GM10266 (cell line): Measurements from ENCODE around the gene RNU7-1.

Experiments used
- DNase-seq: peaks from one replicate; pipeline ENCODE4 v3.0.0; 2012; ENCODE audit errors: extremely low spot score
- TF ChIP-seq, protein P1 (sequence below): IDR thresholded peaks from 2 replicates; pipeline ENCODE4 v1.5.1; 2012; ENCODE audit warnings: mild to moderate bottlenecking, low read depth; ENCODE audit not compliant: control insufficient read depth, insufficient read depth; ENCODE audit errors: missing control alignments

RNU7-1 gene

DNA sequence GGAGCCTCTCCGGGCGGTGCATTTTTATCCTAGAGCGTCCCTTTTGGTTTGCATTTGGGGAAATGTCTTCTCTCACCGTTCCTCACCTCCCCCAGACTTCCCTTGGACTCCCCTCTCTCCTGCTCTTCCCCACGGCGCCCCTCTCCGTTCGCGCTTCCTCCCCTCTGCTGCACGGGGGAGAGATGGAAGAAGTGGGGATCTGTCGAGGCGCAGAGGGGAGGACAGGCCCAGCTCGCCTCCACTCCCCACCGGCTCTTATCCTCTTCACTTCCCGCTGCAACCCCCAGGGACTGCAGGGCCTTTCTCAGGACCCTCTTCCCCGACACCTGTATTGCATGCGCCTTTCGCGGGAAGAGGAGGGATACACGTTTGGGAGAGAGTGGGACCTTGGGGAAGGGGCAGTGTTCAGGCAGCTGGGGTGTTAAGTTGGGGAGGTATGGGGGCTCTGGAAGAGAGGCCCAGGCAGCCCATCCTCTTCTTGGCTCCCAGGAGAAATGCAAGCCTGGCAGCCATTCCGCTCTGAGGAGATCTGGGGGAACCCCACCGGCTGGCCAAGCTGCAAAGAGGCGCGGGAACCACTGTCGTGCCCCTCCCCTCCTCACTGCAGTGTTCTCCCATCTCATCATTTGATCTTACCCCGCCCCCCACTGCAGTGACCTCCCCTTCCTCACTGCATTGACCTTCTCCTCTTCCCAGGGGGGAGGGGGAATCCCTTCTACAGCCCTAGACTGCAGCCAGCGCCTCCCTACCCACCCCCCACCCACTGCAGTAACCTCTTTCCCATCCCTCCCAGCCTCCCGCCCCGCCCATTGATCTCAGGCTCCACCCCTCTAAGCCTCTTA, 28.4 kb upstream of the RNU7-1 start:
- TF ChIP-seq, protein P1, sequence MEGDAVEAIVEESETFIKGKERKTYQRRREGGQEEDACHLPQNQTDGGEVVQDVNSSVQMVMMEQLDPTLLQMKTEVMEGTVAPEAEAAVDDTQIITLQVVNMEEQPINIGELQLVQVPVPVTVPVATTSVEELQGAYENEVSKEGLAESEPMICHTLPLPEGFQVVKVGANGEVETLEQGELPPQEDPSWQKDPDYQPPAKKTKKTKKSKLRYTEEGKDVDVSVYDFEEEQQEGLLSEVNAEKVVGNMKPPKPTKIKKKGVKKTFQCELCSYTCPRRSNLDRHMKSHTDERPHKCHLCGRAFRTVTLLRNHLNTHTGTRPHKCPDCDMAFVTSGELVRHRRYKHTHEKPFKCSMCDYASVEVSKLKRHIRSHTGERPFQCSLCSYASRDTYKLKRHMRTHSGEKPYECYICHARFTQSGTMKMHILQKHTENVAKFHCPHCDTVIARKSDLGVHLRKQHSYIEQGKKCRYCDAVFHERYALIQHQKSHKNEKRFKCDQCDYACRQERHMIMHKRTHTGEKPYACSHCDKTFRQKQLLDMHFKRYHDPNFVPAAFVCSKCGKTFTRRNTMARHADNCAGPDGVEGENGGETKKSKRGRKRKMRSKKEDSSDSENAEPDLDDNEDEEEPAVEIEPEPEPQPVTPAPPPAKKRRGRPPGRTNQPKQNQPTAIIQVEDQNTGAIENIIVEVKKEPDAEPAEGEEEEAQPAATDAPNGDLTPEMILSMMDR, result no peak

DNA sequence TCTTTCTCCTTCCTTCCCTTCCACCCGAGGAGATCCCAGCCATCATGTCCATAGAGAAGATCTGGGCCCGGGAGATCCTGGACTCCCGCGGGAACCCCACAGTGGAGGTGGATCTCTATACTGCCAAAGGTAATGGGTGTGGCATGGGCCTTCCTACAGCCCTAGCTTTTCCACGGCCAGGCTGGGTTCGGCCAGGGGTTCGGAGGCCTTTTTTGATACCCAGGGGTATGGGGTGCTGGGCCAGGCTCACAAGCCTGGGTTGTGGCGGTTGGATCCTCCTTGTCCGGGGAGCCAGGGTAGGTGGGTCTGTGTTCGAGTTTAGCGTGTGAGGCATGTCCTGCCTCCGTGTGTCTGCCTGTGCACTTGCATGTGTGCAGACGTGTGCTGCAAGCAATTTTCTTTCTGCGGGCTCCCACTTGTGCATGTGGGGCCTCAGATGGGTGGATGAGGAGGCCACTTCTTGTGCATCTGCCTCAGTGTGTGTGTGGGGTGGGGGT, 27.8 kb upstream of the RNU7-1 start:
- DNase-seq, result no peak
- TF ChIP-seq, protein P1, result no peak

More for the DNA sequence above, 28.4 kb upstream of the RNU7-1 start:
- peak; percentile 78 for DNase-seq

DNA sequence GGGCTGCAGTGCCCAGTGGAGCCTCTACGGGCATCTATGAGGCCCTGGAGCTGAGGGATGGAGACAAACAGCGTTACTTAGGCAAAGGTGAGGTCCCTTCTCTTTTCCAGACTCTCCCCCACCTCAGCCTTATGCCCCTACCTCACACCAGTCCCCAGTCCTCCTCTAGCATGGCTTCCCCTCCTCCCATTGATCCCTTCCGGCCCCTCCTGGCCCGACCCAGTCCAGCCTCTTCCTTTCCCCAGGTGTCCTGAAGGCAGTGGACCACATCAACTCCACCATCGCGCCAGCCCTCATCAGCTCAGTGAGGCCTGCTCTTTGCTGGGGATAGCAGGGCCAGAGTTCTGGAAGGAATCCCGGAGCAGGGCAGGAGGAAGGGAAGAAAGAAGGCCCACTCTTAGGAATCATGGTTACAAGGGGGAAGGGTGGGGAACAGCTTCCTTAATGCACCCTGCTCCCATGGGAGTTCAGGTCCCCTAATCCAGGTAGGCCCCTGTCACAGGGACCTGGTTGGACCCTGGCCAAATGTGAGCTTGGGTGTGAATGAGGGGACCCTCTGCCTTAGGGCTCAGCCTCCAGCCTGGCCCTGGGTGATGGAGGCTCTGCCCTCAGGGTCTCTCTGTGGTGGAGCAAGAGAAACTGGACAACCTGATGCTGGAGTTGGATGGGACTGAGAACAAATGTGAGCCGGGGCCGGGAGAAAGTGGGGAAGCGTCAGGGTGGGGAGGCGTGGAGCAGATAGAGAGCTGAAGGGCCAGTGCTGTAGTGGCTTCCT, 27.0 kb upstream of the RNU7-1 start:
- no peak for DNase-seq
- TF ChIP-seq, protein P1, result no peak

DNA sequence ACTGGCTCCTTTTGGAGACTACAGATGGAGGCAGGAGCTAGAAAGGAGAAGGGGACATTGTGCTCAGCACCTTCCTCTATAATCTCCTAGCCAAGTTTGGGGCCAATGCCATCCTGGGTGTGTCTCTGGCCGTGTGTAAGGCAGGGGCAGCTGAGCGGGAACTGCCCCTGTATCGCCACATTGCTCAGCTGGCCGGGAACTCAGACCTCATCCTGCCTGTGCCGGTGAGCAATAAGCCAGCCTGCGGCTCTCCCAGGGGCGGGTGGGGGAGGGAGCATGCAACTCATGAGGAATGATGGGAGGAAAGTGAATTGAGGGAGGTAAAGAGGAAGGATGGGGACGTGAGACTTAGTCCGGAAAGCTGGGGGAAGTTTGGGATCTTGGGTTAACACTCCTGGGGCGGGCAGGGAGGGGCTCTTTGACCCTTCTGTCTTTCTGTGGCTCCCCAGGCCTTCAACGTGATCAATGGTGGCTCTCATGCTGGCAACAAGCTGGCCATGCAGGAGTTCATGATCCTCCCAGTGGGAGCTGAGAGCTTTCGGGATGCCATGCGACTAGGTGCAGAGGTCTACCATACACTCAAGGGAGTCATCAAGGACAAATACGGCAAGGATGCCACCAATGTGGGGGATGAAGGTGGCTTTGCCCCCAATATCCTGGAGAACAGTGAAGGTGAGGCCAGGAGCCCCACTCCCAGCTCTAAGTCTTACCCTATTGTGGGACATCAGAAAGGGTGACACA, 26.0 kb upstream of the RNU7-1 start:
- no peak for DNase-seq
- TF ChIP-seq, protein P1, result no peak

DNA sequence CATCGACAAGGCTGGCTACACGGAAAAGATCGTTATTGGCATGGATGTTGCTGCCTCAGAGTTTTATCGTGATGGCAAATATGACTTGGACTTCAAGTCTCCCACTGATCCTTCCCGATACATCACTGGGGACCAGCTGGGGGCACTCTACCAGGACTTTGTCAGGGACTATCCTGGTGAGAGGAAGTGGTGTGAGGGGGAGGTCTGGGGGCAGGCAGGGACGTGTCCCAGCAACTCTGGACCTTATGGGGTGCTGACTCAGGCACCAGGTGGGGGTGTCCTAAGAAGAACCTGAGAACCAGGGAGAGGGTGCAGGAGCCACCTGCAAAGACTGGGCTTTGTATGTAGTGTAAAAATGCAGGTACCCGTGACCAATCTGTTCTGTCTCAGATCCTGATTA, 24.0 kb upstream of the RNU7-1 start:
- no peak for DNase-seq

DNA sequence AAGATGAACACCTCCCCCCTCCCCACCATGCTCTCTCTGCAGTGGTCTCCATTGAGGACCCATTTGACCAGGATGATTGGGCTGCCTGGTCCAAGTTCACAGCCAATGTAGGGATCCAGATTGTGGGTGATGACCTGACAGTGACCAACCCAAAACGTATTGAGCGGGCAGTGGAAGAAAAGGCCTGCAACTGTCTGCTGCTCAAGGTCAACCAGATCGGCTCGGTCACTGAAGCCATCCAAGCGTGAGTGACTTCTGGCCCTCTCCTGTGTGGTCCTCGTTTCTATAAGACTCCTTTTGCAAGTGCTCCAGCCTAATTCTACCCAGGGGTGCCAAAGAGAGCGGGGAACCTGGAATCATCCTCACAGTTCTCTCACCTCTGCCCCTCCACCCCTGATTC, 22.1 kb upstream of the RNU7-1 start:
- TF ChIP-seq, protein P1, result no peak
- DNase-seq, result no peak

More for the DNA sequence above, 24.0 kb upstream of the RNU7-1 start:
- TF ChIP-seq, protein P1, result peak; percentile 17
